Endothelial cell of umbilical vein (primary cell): ENCODE measurements around the gene THSD7A. TPM values are rescaled to one million over a fixed set of nuclear protein-coding genes. Genes with fewer than 3 reads are reported as not detected.

Experiments
- BruUV-seq: library from RNA; stranded (reverse); fragments of 400-500 nt; replicated peaks from 2 replicates; lab custom pipeline; 2021; lab: Mats Ljungman, UMichigan
- CTCF ChIA-PET: fragments of 300-600, 350-600 bp; sonication (Branson Sonifier 250); formaldehyde crosslinking; loops from one replicate; lab custom pipeline; 2021; ENCODE audit warnings: antibody characterized with exemption, inconsistent platforms; lab: Charles Lee
- POLR2A ChIA-PET: fragments of 300-600, 350-600 bp; sonication (Branson Sonifier 250); formaldehyde crosslinking; loops from one replicate; lab custom pipeline; 2021; ENCODE audit warnings: antibody characterized with exemption, inconsistent platforms; lab: Charles Lee
- DNase-seq: peaks from one replicate; pipeline ENCODE4 v3.0.0-alpha.2; 2011; ENCODE audit warnings: low read depth, low spot score
- FAIRE-seq: peaks from 2 replicates; lab custom pipeline; 2011; peaks lifted over from hg19 to GRCh38; lab: Jason Lieb, UNC
- H2AFZ ChIP-seq: 2 replicates; pipeline ENCODE4 v1.6.0; 2012; ENCODE audit warnings: low read depth, low read length, control low read depth, inconsistent platforms
- H3K27ac ChIP-seq: 2 replicates; pipeline ENCODE4 v1.5.1; 2011; ENCODE audit warnings: low read depth, mild to moderate bottlenecking, control low read depth, low read length, moderate library complexity; ENCODE audit not compliant: insufficient read depth
- H3K27me3 ChIP-seq, 2 experiments: 2 replicates each; pipeline versions ENCODE4 v1.6.0 to v1.6.1; 2011; ENCODE audit warnings: low read length in 2 of 2, mixed read lengths in 1 of 2; ENCODE audit not compliant: control insufficient read depth in 2 of 2, insufficient read depth in 2 of 2
- H3K36me3 ChIP-seq, 2 experiments: 2 replicates in 1 of 2; 3 replicates in 1 of 2; pipeline ENCODE4 v1.5.1; 2011; ENCODE audit warnings: low read length in 2 of 2, mild to moderate bottlenecking in 1 of 2, moderate library complexity in 1 of 2; ENCODE audit not compliant: control insufficient read depth in 2 of 2, insufficient read depth in 2 of 2; ENCODE audit errors: extremely low read depth in 1 of 2
- H3K4me1 ChIP-seq: 3 replicates; pipeline ENCODE4 v1.5.1; 2011; ENCODE audit warnings: mild to moderate bottlenecking, low read length; ENCODE audit not compliant: control insufficient read depth, insufficient read depth; ENCODE audit errors: extremely low read depth
- H3K4me2 ChIP-seq: 2 replicates; pipeline ENCODE4 v1.6.1; 2011; ENCODE audit warnings: low read length, control low read depth, mixed read lengths; ENCODE audit not compliant: insufficient read depth
- H3K4me3 ChIP-seq, 3 experiments: fragments of 200-600 bp in 1 of 3; sonication (generic), shearing (Covaris generic) in 1 of 3; replicated peaks in 1 of 3; 2 replicates each; pipeline ENCODE4 v1.5.1; 2011 to 2016; ENCODE audit warnings: control low read depth in 3 of 3, low read length in 3 of 3, mild to moderate bottlenecking in 2 of 3, inconsistent platforms in 1 of 3, low read depth in 1 of 3, moderate library complexity in 1 of 3; ENCODE audit not compliant: insufficient read depth in 1 of 3
- H3K79me2 ChIP-seq: 2 replicates; pipeline ENCODE4 v1.6.0; 2012; ENCODE audit warnings: low read length, inconsistent platforms; ENCODE audit not compliant: control insufficient read depth, insufficient read depth
- H3K9ac ChIP-seq: replicated peaks from 2 replicates; pipeline ENCODE3; 2011; ENCODE audit warnings: low read length, control low read depth; ENCODE audit not compliant: insufficient read depth; ENCODE audit errors: extremely low read depth
- H3K9me1 ChIP-seq: replicated peaks from 3 replicates; pipeline ENCODE4 v1.6.0; 2011; ENCODE audit warnings: mild to moderate bottlenecking, low read length; ENCODE audit not compliant: control insufficient read depth, insufficient read depth; ENCODE audit errors: extremely low read depth
- H3K9me3 ChIP-seq: replicated peaks from 2 replicates; pipeline ENCODE4 v1.5.1; 2012; ENCODE audit warnings: low read length, inconsistent platforms; ENCODE audit not compliant: control insufficient read depth, insufficient read depth
- H4K20me1 ChIP-seq: replicated peaks from 2 replicates; pipeline ENCODE3; 2011; ENCODE audit warnings: mild to moderate bottlenecking, low read length; ENCODE audit not compliant: control insufficient read depth, insufficient read depth; ENCODE audit errors: extremely low read depth
- EZH2 ChIP-seq: IDR thresholded peaks from 2 replicates; pipeline ENCODE4 v1.6.1; 2012; ENCODE audit warnings: borderline replicate concordance, low read depth, mild to moderate bottlenecking, moderate library complexity, low read length, inconsistent platforms; ENCODE audit not compliant: severe bottlenecking
- GATA2 ChIP-seq: IDR thresholded peaks from 2 replicates; pipeline ENCODE4 v1.7.0; 2011; ENCODE audit warnings: low read depth, mild to moderate bottlenecking, moderate library complexity, mixed read lengths, low read length; ENCODE audit not compliant: insufficient read length, insufficient read depth
- JUN ChIP-seq: IDR thresholded peaks from 2 replicates; pipeline ENCODE4 v1.6.1; 2011; ENCODE audit warnings: borderline replicate concordance, low read depth; ENCODE audit not compliant: insufficient read length, insufficient read depth
- MYC ChIP-seq: IDR thresholded peaks from one replicate; pipeline ENCODE4 v1.6.1; 2011; ENCODE audit warnings: mild to moderate bottlenecking, low read depth, low read length
- POLR2A ChIP-seq: IDR thresholded peaks from 2 replicates; pipeline ENCODE4 v1.6.1; 2012; ENCODE audit warnings: low read depth, mild to moderate bottlenecking, control low read depth, low read length
- POLR2AphosphoS5 ChIP-seq: IDR thresholded peaks from 2 replicates; pipeline ENCODE4 v1.6.1; 2012; ENCODE audit warnings: low read depth, mild to moderate bottlenecking, control low read depth, low read length, moderate library complexity; ENCODE audit not compliant: insufficient read depth
- dilution Hi-C: fragments of 300-500 bp; cut with MboI; formaldehyde crosslinking; loops from one replicate; pipeline ENCODE4 v1.15.0; 2019; ENCODE audit warnings: low sequenced_read_pairs; ENCODE audit not compliant: extremely low pct_ligation_motif_present
- intact Hi-C: fragments of 100-400 bp; cut with micrococcal nuclease; formaldehyde crosslinking; loops from one replicate; pipeline ENCODE4 v1.10.0; 2022
- polyA plus RNA-seq, 4 experiments: library from polyadenylated mRNA; depleted of rRNA in 3 of 4; stranded (reverse) in 3 of 4; unstranded in 1 of 4; fragments of >200 nt; gene quantifications; 2 replicates each; pipeline versions ENCODE4 v1.2.1 to v1.2.3, GENCODE V29; 2011 to 2012; ENCODE audit warnings: missing spikeins in 1 of 4
- total RNA-seq: library from RNA; stranded (reverse); gene quantifications from 2 replicates; pipeline ENCODE4 v1.2.3, GENCODE V29; 2021
- TF ChIP-seq, protein P1 (sequence below), 2 donors: IDR thresholded peaks; 1 replicate in 1 of 2; 2 replicates in 1 of 2; pipeline ENCODE4 v1.5.1; 2011; ENCODE audit warnings: low read length in 2 of 2, mild to moderate bottlenecking in 2 of 2, moderate library complexity in 2 of 2, control low read depth in 1 of 2, inconsistent platforms in 1 of 2, low read depth in 1 of 2; ENCODE audit not compliant: insufficient read depth in 1 of 2; ENCODE audit errors: extremely low read depth in 1 of 2
- TF ChIP-seq, protein P2 (sequence below): IDR thresholded peaks from 2 replicates; pipeline ENCODE4 v1.6.1; 2011; ENCODE audit not compliant: insufficient read depth, insufficient read length

THSD7A gene
- total and polyA plus RNA-seq, 2 donors (not counting 3 experiments of a cell fraction or from before 2014, with no cell fraction given), result 3.3 to 12.7 TPM

DNA sequence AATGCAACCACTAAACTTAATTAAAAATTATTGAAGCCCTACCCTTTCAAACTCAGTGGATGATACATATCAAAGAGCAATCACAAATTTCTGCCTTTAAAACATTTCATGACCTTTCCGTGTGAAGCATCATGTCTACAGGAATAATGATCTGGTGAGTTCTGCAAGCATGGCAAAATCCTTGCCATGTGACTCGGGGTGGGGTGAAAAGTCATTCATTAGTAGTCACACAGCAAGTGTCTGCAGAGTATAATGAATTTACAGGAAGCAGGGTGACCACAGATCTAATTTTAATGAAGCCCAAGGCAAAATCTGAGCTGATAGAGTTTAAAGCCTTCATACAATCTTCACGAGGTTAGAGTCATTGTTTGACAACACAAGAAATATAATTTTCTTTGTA is 351.9 kb downstream of the THSD7A start:
- BruUV-seq, result no TSS peak
- Histone ChIP-seq H3K36me3 (peaks cover 0 to 2% of the 10 kb centered on the region in 2 experiments), H3K9ac (no peak overlapping the region), H2AFZ (no peak overlapping the region), H3K79me2 (no peaks in the 10 kb centered on the region), H3K9me3 (no peaks in the 10 kb centered on the region), H4K20me1 (no peaks in the 10 kb centered on the region), H3K4me1 (no peaks in the 10 kb centered on the region), H3K9me1 (no peaks in the 10 kb centered on the region), H3K4me2 (no peak overlapping the region), H3K4me3 (no peak overlapping the region), H3K27ac (no peak overlapping the region), H3K27me3 (no peaks in the 10 kb centered on the region)
- POLR2A ChIA-PET, result no interaction called here
- no peak for TF ChIP-seq GATA2
- intact Hi-C loops, result no loop called here
- no peak for FAIRE-seq
- dilution Hi-C loops, result no loop called here
- CTCF ChIA-PET, result no interaction called here
- no peak for DNase-seq

DNA sequence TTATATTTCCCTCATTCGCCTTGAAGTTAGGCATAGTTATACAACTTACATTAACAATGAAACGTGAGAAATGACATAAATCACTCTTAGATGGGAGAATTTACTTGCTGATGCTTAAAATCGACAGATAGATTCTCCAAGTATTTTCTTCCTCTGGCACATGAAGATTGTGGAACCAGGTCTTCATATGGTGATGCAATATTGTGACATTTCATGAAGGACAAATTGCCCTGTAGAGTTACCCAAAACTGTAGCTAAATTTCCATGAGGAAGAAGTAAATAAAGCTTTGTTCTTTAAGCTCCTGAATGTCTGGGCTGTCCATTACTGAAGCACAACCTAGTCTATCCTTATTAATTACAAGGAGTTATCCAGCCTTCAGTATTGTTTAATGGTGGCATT is 353.1 kb downstream of the THSD7A start:
- Histone ChIP-seq H3K27ac (no peak overlapping the region), H2AFZ (no peak overlapping the region), H3K9me1 (no peaks in the 10 kb centered on the region), H3K79me2 (no peaks in the 10 kb centered on the region), H3K4me2 (no peak overlapping the region), H3K36me3 (peaks cover 0 to 2% of the 10 kb centered on the region in 2 experiments), H3K9me3 (no peaks in the 10 kb centered on the region), H3K4me1 (no peaks in the 10 kb centered on the region), H3K4me3 (no peak overlapping the region), H3K27me3 (no peaks in the 10 kb centered on the region), H4K20me1 (no peaks in the 10 kb centered on the region), H3K9ac (no peak overlapping the region)
- TF ChIP-seq MYC (no peak), GATA2 (no peak), JUN (no peak), POLR2AphosphoS5 (no peak), POLR2A (no peak), EZH2 (no peak)
- TF ChIP-seq, protein P1, sequence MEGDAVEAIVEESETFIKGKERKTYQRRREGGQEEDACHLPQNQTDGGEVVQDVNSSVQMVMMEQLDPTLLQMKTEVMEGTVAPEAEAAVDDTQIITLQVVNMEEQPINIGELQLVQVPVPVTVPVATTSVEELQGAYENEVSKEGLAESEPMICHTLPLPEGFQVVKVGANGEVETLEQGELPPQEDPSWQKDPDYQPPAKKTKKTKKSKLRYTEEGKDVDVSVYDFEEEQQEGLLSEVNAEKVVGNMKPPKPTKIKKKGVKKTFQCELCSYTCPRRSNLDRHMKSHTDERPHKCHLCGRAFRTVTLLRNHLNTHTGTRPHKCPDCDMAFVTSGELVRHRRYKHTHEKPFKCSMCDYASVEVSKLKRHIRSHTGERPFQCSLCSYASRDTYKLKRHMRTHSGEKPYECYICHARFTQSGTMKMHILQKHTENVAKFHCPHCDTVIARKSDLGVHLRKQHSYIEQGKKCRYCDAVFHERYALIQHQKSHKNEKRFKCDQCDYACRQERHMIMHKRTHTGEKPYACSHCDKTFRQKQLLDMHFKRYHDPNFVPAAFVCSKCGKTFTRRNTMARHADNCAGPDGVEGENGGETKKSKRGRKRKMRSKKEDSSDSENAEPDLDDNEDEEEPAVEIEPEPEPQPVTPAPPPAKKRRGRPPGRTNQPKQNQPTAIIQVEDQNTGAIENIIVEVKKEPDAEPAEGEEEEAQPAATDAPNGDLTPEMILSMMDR (IDR thresholded peaks at IDR 0.05; ENCODE audit: extremely low read depth in 1 of 2, insufficient read depth in 1 of 2, low read depth in 1 of 2, low read length in 2 of 2), result no peak
- TF ChIP-seq, protein P2, sequence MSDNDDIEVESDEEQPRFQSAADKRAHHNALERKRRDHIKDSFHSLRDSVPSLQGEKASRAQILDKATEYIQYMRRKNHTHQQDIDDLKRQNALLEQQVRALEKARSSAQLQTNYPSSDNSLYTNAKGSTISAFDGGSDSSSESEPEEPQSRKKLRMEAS, result no peak
- ChIA-PET POLR2A (no interaction called here), CTCF (no interaction called here)
- DNase-seq (no peak), FAIRE-seq (no peak)
- dilution Hi-C loops, result no loop called here
- intact Hi-C loops, result no loop called here
- BruUV-seq, result no TSS peak
